Stimulated activated CD8-positive, alpha-beta memory T cell treated with anti-CD3 and anti-CD28 coated beads, Interleukin-7, amount 100 ng/mL, for 48 hours (primary cell): ENCODE data around the gene PAX5.

Experiments used
- DNase-seq, 2 donors: peaks; one replicate each; pipeline ENCODE4 v3.0.0-alpha.2; 2020; ENCODE audit warnings: low read depth in 1 of 2; ENCODE audit errors: extremely low read depth in 1 of 2

The PAX5 gene

DNA sequence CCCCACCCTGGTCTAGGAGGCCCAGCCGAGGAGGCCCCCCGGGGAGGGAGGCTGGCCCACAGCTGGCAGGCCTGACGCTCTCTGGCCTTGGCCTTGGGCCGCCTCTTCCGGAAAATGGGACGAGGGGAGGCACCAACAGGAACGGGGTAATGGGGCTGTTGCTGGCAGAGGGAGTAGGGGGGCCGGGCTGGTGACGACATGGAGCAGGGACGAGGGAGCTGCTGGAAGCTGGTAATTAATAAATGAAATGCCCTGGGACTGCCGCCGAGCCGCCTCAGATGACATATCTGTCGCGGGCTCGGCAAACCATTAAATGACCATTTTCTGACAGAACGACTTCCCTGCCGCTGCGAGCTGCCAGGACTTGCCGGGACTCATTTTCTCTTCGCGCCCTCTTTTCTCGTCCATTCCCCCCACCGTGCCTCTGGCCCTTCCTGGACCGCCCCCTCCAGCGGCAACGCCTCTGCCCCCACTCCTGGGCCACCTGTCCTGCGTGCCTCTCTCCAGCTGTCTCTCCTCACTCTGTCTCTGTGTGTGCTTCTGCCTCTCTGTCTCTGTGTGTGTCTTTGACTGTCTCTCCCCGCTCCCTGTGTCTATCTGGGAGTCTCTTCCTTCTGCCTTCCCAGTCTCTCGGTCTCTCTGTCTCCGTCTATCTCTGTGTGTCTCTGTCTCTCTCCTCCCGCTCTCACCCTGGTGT is 215.7 kb downstream of the PAX5 start:
- DNase-seq: no peak

- no peak for DNase-seq
Observed at GRCh38 chr9:36817160-36817834, 216.8 kb downstream of the PAX5 start.

- DNase-seq: no peak
Observed at GRCh38 chr9:36816371-36816770, 217.7 kb downstream of the PAX5 start.

DNA sequence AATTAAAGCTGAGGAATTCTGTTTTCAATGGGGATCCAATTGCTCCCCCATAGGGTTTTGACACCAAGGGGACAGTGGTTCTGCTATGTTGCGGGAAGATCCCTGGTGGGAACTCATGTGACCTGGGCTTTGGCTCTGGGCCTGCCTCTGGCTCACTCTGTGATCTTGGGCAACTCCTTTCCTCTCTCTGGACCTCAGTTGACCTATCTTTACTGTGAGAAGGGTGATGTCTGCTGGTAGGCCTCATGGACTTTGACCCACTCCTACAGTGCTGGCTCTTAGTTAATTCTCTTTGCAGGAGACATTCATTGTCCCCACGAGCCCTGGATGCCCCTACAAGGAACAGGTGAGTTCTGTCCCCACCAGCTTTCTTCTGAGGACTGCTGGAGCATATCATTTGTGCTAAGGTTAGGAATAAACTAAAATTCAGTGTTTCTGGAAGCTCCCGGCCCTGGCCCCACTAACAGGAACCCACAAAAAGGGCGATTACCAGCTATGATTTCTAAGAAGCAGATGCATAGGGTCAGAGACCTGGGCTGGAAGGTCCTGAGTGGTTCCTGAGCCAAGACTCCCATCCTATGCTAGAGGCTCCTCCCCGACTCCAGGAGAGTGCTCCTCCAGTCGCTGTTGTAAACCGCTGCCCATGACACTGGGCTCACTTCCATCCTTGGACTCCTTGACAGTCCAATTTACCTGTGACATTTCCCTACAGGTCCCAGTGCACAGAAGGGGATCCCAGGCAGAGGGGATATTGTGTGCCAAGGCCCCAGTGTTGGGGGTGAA is 218.3 kb downstream of the PAX5 start:
- DNase-seq: no peak

GRCh38 chr9:36815023-36815422 is 219.0 kb downstream of the PAX5 start:
- no peak for DNase-seq

DNA sequence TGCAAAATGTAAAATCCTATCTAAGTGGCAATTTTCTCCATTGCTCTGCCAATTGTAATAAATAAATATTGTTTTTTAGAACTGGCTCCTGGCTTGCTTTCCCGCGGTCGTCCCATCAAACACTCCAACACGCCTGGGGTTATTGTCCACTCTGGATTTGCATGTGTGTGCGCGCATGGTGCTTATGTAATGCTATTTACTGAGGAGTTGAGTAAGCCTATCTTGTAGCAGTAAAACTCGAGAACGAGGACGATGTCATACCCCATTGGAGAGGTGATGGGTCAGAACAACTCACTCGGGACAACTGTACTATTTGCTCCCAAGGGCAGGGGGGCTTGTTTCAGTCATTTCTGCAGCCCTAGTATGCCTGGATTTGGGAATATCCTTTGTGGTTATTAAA is 220.9 kb downstream of the PAX5 start:
- no peak for DNase-seq

DNA sequence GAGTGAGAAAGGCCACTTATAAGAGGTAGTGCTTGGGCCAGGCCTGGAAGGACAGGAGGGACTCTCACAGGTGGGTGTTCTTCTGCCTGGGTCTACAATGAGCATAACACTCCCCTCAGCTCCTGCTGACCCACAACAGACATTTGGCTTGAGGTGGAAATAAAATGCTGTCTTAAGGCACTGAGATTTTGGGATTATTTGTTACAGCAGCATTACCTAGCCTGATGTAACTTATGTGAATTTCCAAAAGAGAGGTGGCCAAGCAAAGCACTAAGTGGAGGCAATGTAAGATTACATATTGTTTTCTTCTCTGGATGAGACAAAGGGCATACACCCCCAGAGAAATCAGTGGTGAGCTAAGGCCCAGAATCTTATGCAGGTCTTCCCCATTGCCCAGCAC is 221.5 kb downstream of the PAX5 start:
- DNase-seq: no peak

GRCh38 chr9:36808251-36808650 is 225.8 kb downstream of the PAX5 start:
- DNase-seq: no peak

GRCh38 chr9:36803961-36804360 is 230.1 kb downstream of the PAX5 start:
- DNase-seq: no peak

GRCh38 chr9:36802201-36802920 is 231.7 kb downstream of the PAX5 start:
- no peak for DNase-seq

DNA sequence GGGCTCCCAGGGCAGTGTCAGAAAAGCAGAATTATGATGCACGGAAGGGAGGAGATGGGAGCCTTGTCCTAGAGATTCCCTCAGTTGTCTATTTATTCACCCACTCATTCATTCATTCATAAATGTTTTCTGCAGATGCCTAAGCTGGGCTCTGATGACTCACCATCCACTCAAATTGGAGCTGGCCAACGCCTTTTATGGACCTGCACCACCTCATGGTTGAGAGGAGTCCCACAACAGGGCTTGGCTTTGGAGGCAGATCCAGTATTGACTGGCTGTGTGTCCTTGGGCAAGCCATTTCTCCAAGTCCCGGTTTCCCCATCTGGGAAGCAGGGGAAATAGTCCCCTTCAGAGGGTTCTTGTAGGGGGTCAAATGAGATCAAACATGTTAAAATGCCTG is 233.6 kb downstream of the PAX5 start:
- DNase-seq: no peak

- no peak for DNase-seq
Observed at GRCh38 chr9:36798350-36799065, 235.6 kb downstream of the PAX5 start.

GRCh38 chr9:36797471-36798220 is 236.4 kb downstream of the PAX5 start:
- no peak for DNase-seq

DNA sequence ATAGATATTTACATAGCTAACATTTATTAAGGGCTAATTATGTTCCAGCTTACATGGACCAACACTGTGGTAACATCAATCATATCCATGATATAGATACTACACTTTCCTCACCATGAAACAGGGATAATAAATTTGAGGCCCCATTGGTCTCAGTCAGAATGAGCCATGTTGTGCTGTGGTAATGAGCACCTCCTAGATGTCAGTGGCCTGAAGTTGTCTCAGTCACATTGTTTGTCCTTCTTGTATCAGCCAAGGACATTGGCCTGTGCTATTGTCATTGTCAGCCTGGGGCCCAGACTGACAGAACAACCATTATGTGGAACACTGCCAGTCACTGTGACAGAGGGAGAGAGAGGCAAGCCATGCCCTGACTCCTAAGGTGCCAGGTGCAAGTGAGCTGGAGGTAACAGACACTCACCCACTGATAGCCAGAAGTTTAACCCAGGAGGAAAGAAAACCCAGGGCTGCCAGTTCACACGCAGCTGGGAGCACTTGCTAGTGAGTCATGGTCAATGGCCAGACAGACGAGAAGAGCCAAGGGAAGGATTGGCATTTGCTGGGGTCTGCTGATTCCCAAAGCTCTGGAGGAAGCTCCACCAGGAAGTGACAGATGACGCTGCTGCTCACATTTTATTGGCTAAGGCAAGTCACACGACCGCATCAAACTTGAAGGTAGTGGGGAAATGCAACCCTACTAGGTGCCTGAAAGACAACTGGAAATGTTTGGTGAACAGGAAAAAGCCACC is 237.2 kb downstream of the PAX5 start:
- no peak for DNase-seq

DNA sequence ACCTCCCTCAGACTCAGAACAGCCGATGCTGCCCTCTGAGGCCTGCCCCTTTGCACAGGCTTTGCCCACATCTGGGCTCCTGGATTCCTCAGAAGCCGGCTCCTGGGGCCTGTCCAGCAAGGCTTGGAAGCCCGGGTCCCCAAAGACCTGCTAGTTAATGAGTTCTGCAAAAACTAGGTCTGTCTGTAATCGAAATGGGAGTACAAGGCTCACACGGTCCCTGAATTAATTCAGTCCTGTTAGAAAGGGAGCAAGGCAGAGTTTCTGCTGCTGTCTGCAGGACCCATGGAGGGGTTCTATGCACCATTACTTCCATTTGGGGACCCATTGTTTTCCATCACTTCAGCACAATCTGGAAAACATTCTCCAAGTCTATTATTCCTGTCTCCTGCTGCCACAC is 239.6 kb downstream of the PAX5 start:
- no peak for DNase-seq

DNA sequence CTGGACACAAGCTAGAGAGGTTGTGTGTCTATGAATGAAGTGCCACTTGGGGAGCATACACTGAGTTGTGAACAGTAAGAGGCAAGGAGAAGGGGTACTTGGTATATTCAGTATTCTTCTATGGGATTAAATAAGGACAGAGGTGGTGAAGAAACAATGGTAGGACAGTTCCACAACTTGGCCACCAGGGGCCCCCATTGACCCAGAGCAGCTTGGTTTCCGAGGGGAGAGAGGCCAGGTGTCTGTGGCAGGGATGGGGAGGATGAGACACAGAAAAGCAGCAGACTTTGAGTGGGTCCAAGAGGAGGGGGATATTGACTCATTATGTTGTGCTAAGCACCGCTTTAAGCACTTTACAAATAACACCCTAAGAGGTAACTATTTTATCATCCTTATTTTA is 240.8 kb downstream of the PAX5 start:
- no peak for DNase-seq

- no peak for DNase-seq
Observed at GRCh38 chr9:36791222-36791950, 242.7 kb downstream of the PAX5 start.

GRCh38 chr9:36789886-36790285 is 244.2 kb downstream of the PAX5 start:
- no peak for DNase-seq

DNA sequence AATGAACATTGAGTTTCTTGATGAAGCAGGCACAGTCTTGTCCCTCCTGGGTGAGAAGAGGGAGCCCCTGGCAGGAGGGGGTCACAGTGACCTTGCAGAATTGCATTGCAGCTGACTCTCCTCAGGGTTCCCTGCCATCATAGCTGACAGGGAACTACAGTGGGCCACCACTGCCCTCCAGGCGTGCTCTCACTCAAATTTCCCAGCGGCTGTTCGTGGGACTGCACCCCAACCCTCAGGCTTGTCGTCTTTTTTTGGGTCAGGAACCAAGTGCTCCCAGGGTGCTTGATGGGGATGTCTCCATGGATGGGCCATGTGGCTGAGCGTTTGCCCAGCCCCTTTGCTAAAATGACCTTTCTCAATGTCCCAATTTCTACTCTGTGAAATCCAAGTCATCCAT is 245.5 kb downstream of the PAX5 start:
- no peak for DNase-seq
